Hepatic stellate cell (primary cell): ENCODE measurements around the gene KIAA0586.

Experiments
- DNase-seq: peaks from one replicate; pipeline ENCODE4 v3.0.0; 2011; ENCODE audit warnings: low spot score

KIAA0586 gene

DNA sequence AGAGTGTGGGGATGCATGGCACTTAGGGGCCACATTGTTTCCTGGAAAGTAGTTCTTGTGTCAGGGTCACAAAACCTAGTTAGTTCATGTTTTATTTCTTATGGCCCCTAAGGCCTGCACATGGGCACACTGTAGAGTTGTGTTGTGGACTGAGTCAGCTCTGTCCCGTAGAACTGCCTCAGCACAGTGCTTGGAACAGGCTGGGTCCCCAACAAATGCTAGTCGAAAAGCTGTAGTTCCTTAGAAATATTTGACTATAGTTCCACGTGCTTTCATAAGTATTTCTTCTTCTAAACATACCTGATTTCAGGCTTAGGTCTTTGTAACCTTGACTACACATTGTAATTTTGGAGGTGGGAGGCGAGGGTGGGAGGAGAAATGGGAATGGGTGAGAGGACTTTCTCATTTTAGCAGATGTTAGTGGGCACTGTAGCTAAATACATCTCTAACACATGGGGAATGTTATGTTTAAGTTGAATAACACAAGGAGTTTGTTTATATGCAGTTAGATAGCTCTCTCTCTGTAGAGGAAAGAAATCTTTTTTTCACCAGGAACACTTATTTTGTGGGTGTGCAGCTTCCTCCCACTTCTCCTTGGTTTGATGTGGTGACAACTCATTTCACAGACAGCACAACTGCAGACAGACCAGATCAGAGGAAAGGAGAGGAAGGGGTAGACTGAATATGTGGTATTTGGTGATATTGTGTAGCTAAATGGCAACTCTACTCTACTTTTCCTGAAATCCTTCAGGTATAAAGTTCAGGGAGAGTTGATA lies 170.7 kb downstream of the KIAA0586 start:
- DNase-seq = no peak

DNA sequence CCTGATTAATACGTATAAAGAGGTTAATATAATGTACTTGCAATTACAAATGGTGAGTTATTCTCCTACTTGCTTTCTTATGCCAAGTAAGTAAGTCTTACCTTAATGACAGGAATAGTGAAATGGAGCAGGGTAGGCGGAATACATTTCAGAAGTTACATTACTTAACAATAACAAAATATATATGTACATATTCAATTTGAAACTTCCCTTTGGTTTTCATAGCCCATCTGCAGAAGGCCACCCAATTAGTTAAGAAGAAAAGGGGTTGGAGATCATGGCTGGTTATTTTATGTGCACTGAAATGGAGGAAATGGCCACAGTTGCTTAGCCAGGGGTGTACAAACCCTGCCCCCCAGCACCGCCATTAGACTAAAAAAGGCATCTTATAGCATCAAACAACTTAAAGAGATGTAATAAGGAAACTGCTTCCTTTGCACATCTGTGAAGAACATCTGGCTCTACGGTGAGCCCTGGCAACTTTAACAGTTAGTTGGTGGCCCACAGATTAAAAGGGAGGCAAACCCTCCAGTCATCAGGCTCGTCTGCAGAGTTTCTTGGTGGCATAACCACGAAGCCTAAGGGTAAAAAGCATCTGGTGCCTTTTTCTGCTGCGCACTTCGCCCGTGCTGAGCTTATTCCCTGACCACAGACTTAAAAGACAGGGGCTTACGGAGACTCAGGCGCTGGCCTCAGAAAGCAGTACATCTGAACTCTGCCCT lies 171.4 kb downstream of the KIAA0586 start:
- DNase-seq = no peak

DNA sequence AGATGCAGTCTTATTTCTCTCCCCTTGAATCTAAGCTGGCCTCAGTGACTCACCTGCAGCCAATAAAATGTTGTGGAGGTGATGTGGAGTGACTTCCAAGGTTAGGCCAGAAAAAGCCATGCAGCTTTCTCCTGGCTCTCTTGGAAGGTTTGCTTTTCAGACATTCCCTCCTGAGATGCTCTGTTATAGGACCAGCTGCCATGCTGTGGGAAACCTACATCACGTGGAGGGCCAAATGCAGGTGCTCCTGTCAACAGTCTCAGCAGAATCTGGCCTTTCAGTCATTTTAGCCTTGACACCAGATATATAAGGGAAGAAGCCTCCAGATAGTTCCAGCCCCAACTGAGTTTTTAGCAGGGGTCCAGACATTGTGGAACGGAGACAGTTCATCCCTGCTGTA lies 172.2 kb downstream of the KIAA0586 start:
- DNase-seq = no peak
